GM12865 (cell line): ENCODE measurements around the gene SCN1B.

Experiments
- DNase-seq: peaks from one replicate; pipeline ENCODE4 v3.0.0; 2010; ENCODE audit warnings: low read depth
- H3K4me3 ChIP-seq: 2 replicates; pipeline ENCODE4 v1.5.1; 2011; ENCODE audit warnings: mild to moderate bottlenecking, low read depth, low read length, control low read depth
- TF ChIP-seq, protein P1 (sequence below): IDR thresholded peaks from 2 replicates; pipeline ENCODE4 v1.5.1; 2011; ENCODE audit warnings: low read length, control low read depth, low read depth, inconsistent platforms; ENCODE audit not compliant: insufficient read depth; ENCODE audit errors: missing control alignments

Gene SCN1B

DNA sequence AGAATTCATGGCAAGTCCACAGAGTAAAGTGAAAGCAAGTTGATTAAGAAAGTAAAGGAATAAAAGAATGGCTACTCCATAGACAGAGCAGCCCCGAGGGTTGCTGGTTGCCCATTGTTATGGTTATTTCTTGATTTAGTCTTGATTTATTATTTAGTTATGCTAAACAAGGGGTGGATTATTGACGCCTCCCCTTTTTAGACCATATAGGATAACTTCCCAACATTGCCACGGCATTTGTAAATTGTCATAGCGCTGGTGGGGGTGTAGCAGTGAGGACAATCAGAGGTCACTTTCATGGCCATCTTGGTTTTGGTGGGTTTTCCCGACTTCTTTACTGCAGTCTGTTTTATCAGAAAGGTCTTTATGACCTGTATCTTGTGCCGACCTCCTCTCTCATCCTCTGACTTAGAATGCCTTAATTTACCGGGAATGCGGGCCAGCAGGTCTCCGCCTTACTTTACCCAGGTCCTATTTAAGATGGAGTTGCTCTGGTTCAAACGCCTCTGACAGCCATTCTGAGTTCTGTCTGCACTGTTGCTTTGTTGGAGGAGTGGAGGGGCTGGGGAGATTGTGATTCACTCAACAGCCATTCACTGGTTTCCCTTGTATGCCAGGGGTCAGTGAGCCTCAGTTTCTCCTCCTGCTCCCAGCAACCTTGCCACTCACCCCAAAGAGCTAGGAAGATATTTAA is 38.8 kb downstream of the SCN1B start:
- TF ChIP-seq, protein P1, sequence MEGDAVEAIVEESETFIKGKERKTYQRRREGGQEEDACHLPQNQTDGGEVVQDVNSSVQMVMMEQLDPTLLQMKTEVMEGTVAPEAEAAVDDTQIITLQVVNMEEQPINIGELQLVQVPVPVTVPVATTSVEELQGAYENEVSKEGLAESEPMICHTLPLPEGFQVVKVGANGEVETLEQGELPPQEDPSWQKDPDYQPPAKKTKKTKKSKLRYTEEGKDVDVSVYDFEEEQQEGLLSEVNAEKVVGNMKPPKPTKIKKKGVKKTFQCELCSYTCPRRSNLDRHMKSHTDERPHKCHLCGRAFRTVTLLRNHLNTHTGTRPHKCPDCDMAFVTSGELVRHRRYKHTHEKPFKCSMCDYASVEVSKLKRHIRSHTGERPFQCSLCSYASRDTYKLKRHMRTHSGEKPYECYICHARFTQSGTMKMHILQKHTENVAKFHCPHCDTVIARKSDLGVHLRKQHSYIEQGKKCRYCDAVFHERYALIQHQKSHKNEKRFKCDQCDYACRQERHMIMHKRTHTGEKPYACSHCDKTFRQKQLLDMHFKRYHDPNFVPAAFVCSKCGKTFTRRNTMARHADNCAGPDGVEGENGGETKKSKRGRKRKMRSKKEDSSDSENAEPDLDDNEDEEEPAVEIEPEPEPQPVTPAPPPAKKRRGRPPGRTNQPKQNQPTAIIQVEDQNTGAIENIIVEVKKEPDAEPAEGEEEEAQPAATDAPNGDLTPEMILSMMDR, result no peak
- H3K4me3 ChIP-seq, result no peak overlapping the region
- no peak for DNase-seq

DNA sequence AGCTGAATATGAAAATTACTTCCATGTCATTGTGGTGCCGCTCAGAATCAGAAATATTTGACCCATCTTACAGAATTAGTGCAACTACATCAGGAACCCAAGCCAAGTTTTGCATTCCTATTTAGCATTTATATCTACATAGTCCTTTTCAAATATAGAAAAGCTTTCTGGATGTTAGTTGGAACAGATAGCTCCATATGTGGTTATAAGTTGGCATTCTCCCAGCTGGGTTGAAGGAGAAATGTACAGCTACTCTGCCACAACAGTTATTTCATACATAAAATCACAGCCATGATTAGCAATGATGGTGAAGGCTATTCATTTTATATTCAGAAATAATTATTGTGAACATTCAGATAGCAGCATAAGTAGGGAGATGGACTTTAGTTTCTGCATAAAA is 39.4 kb downstream of the SCN1B start:
- no peak for DNase-seq
- TF ChIP-seq, protein P1, result no peak
- H3K4me3 ChIP-seq, result no peak overlapping the region

DNA sequence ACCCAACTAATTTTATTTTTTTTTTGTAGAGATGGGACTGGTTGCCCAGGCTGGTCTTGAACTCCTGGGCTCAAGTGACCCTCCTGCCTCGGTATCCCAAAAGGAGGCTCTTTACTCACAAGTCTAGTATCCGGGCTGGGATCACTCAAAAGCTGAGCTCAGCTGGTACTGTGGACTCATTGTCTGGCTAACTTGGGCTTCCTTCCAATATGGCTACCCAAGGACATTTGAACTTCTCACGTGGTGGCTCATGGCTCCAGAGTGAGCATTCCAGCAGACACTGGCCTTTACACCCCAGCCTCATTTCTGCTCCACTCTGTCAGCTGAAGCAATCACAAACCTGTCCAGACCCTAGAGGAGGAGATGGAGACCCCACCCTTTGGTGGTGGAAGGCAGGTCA is 40.2 kb downstream of the SCN1B start:
- TF ChIP-seq, protein P1, result no peak
- no peak for DNase-seq
- no peak overlapping the region for H3K4me3 ChIP-seq

- TF ChIP-seq, protein P1, result no peak
- DNase-seq, result no peak
- H3K4me3 ChIP-seq, result no peak overlapping the region
Observed at GRCh38 chr19:35073516-35073915, 43.2 kb downstream of the SCN1B start.

- no peak for DNase-seq
- TF ChIP-seq, protein P1, result no peak
- no peak overlapping the region for H3K4me3 ChIP-seq
Observed at GRCh38 chr19:35073941-35074340, 43.7 kb downstream of the SCN1B start.

- TF ChIP-seq, protein P1, result no peak
- no peak overlapping the region for H3K4me3 ChIP-seq
- no peak for DNase-seq
Observed at GRCh38 chr19:35074426-35075201, 44.3 kb downstream of the SCN1B start.
